H1 (cell line): ENCODE measurements around the gene AHCY. TPM values are rescaled to one million over a fixed set of nuclear protein-coding genes. Genes with fewer than 3 reads are reported as not detected.

Experiments
- CTCF ChIA-PET: fragments of 300-600 bp; sonication (Branson Sonifier 250); formaldehyde crosslinking; loops from one replicate; lab custom pipeline; 2021; ENCODE audit not compliant: partially characterized antibody; lab: Charles Lee
- POLR2A ChIA-PET: fragments of 300-600 bp; sonication (Branson Sonifier 250); formaldehyde crosslinking; loops from one replicate; lab custom pipeline; 2021; ENCODE audit warnings: inconsistent platforms; ENCODE audit not compliant: partially characterized antibody; lab: Charles Lee
- DNase-seq, 2 experiments: peaks; one replicate each; pipeline versions ENCODE4 v3.0.0 to v3.0.0-alpha.2; 2010 to 2022; ENCODE audit warnings: low spot score in 2 of 2, low read depth in 1 of 2, mixed read lengths in 1 of 2
- FAIRE-seq: peaks from 2 replicates; lab custom pipeline; 2011; peaks lifted over from hg19 to GRCh38; lab: Jason Lieb, UNC
- H2AFZ ChIP-seq: 2 replicates; pipeline ENCODE4 v1.8.1; 2012; ENCODE audit warnings: low read length, inconsistent platforms
- H2AK5ac ChIP-seq: 2 replicates; pipeline ENCODE4 v1.6.1; 2013; ENCODE audit warnings: low read depth, low read length
- H2BK120ac ChIP-seq: replicated peaks from 2 replicates; pipeline ENCODE3; 2013; ENCODE audit warnings: low read depth, low read length, inconsistent platforms
- H2BK12ac ChIP-seq: 2 replicates; pipeline ENCODE4 v1.6.1; 2013; ENCODE audit warnings: low read depth, low read length
- H2BK15ac ChIP-seq: 2 replicates; pipeline ENCODE4 v1.6.1; 2013; ENCODE audit warnings: low read length
- H2BK20ac ChIP-seq: 2 replicates; pipeline ENCODE4 v1.6.1; 2013; ENCODE audit warnings: low read length
- H2BK5ac ChIP-seq: 2 replicates; pipeline ENCODE4 v1.6.1; 2013; ENCODE audit warnings: low read depth, low read length
- H3K14ac ChIP-seq: 2 replicates; pipeline ENCODE4 v1.6.1; 2013; ENCODE audit warnings: inconsistent platforms; ENCODE audit not compliant: insufficient read length
- H3K18ac ChIP-seq: 2 replicates; pipeline ENCODE4 v1.6.1; 2013; ENCODE audit warnings: low read length; ENCODE audit errors: extremely low read depth
- H3K23ac ChIP-seq: 2 replicates; pipeline ENCODE4 v1.6.1; 2013; ENCODE audit warnings: inconsistent platforms; ENCODE audit not compliant: insufficient read length
- H3K23me2 ChIP-seq: 2 replicates; pipeline ENCODE4 v1.6.1; 2013; ENCODE audit warnings: low read depth, low read length
- H3K27ac ChIP-seq: 2 replicates; pipeline ENCODE4 v1.6.1; 2011; ENCODE audit warnings: low read depth, low read length, inconsistent platforms
- H3K27me3 ChIP-seq, 4 experiments: replicated peaks in 1 of 4; 1 replicate in 1 of 4; 2 replicates in 3 of 4; pipeline versions ENCODE4 v1.6.1 to v1.8.1; 2011 to 2013; ENCODE audit warnings: low read length in 3 of 4, mild to moderate bottlenecking in 3 of 4, inconsistent platforms in 2 of 4, mixed read lengths in 2 of 4, moderate library complexity in 1 of 4; ENCODE audit not compliant: control insufficient read depth in 3 of 4, insufficient read depth in 3 of 4; ENCODE audit errors: extremely low read depth in 1 of 4
- H3K36me3 ChIP-seq, 4 experiments: 2 replicates each; pipeline versions ENCODE4 v1.6.1 to v1.8.1; 2011 to 2013; ENCODE audit warnings: mild to moderate bottlenecking in 4 of 4, low read length in 3 of 4, moderate library complexity in 2 of 4, control low read depth in 1 of 4, inconsistent platforms in 1 of 4; ENCODE audit not compliant: insufficient read depth in 4 of 4, control insufficient read depth in 2 of 4
- H3K4ac ChIP-seq: replicated peaks from 2 replicates; pipeline ENCODE3; 2013; ENCODE audit warnings: low read length, low read depth, mixed read lengths, inconsistent platforms; ENCODE audit not compliant: insufficient read length
- H3K4me1 ChIP-seq, 4 experiments: replicated peaks in 1 of 4; 1 replicate in 1 of 4; 2 replicates in 3 of 4; pipeline versions ENCODE4 v1.6.1 to v1.8.1; 2011 to 2013; ENCODE audit warnings: low read length in 3 of 4, inconsistent platforms in 2 of 4, mixed read lengths in 1 of 4; ENCODE audit not compliant: insufficient read depth in 4 of 4, control insufficient read depth in 3 of 4
- H3K4me2 ChIP-seq, 2 experiments: 2 replicates each; pipeline versions ENCODE4 v1.6.1 to v1.8.1; 2011 to 2013; ENCODE audit warnings: low read depth in 2 of 2, low read length in 2 of 2, control low read depth in 1 of 2, inconsistent platforms in 1 of 2, mild to moderate bottlenecking in 1 of 2; ENCODE audit not compliant: insufficient read depth in 1 of 2
- H3K4me3 ChIP-seq, 4 experiments: fragments of 200-600, 300-600 bp in 1 of 4; sonication (generic), shearing (Covaris generic), sonication (Bioruptor Twin) in 1 of 4; 2 replicates each; pipeline versions ENCODE4 v1.5.1 to v1.8.1; 2011 to 2016; ENCODE audit warnings: low read length in 4 of 4, low read depth in 3 of 4, control low read depth in 2 of 4, inconsistent platforms in 2 of 4, mild to moderate bottlenecking in 2 of 4, mixed read lengths in 1 of 4, moderate library complexity in 1 of 4; ENCODE audit not compliant: insufficient read depth in 2 of 4; ENCODE audit errors: extremely low read depth in 1 of 4
- H3K56ac ChIP-seq: replicated peaks from 2 replicates; pipeline ENCODE3; 2013; ENCODE audit warnings: low read depth, mild to moderate bottlenecking, mixed read lengths, low read length, inconsistent platforms; ENCODE audit not compliant: insufficient read length
- H3K79me1 ChIP-seq: 2 replicates; pipeline ENCODE4 v1.6.1; 2013; ENCODE audit warnings: low read depth, low read length, control low read depth
- H3K79me2 ChIP-seq, 2 experiments: 2 replicates each; pipeline versions ENCODE4 v1.6.1 to v1.8.1; 2012 to 2013; ENCODE audit warnings: low read length in 2 of 2, mild to moderate bottlenecking in 2 of 2, inconsistent platforms in 1 of 2; ENCODE audit not compliant: insufficient read depth in 2 of 2, control insufficient read depth in 1 of 2
- H3K9ac ChIP-seq, 4 experiments: replicated peaks in 1 of 4; 1 replicate in 1 of 4; 2 replicates in 3 of 4; pipeline versions ENCODE4 v1.6.1 to v1.8.1; 2011 to 2013; ENCODE audit warnings: low read depth in 3 of 4, low read length in 3 of 4, control low read depth in 2 of 4, mild to moderate bottlenecking in 2 of 4, moderate library complexity in 2 of 4, inconsistent platforms in 1 of 4; ENCODE audit errors: extremely low read depth in 1 of 4
- H3K9me3 ChIP-seq, 2 experiments: 2 replicates each; pipeline versions ENCODE4 v1.6.1 to v1.8.1; 2012 to 2013; ENCODE audit warnings: mild to moderate bottlenecking in 2 of 2, moderate library complexity in 2 of 2, control low read depth in 1 of 2, inconsistent platforms in 1 of 2, low read depth in 1 of 2, low read length in 1 of 2, mixed read lengths in 1 of 2; ENCODE audit not compliant: insufficient read depth in 2 of 2
- H4K20me1 ChIP-seq, 2 experiments: replicated peaks in 1 of 2; 2 replicates each; pipeline versions ENCODE3 to v1.8.1; 2011 to 2013; ENCODE audit warnings: inconsistent platforms in 2 of 2, low read length in 2 of 2, mild to moderate bottlenecking in 1 of 2; ENCODE audit not compliant: insufficient read depth in 2 of 2, control insufficient read depth in 1 of 2
- H4K5ac ChIP-seq: 2 replicates; pipeline ENCODE4 v1.6.1; 2013; ENCODE audit warnings: low read length, low read depth, mixed read lengths, inconsistent platforms; ENCODE audit not compliant: insufficient read length
- H4K8ac ChIP-seq: 2 replicates; pipeline ENCODE4 v1.8.0; 2013; ENCODE audit warnings: mild to moderate bottlenecking, moderate library complexity, low read length, inconsistent platforms; ENCODE audit not compliant: insufficient read depth; ENCODE audit errors: extremely low read depth
- H4K91ac ChIP-seq: replicated peaks from 2 replicates; pipeline ENCODE3; 2013; ENCODE audit warnings: low read length, mixed read lengths, inconsistent platforms; ENCODE audit not compliant: insufficient read length
- CHD1 ChIP-seq: IDR thresholded peaks from 2 replicates; pipeline ENCODE4 v1.6.1; 2012; ENCODE audit warnings: low read depth, low read length, improper control_type of control experiment
- EGR1 ChIP-seq: IDR thresholded peaks from 2 replicates; pipeline ENCODE4 v1.6.1; 2011; ENCODE audit warnings: low read depth, low read length, borderline replicate concordance
- EZH2 ChIP-seq: fragments of 200-600 bp; sonication (generic); IDR thresholded peaks from 2 replicates; pipeline ENCODE4 v1.7.1; 2012; ENCODE audit warnings: low read depth, mild to moderate bottlenecking, moderate library complexity, low read length, inconsistent platforms; ENCODE audit not compliant: severe bottlenecking
- JUN ChIP-seq: IDR thresholded peaks from 2 replicates; pipeline ENCODE4 v1.6.1; 2011; ENCODE audit warnings: low read depth, mild to moderate bottlenecking, improper control_type of control experiment, low read length
- KDM1A ChIP-seq: fragments of 200-600, 300-600 bp; sonication (generic); IDR thresholded peaks from 2 replicates; pipeline ENCODE4 v1.7.1; 2016; ENCODE audit warnings: mild to moderate bottlenecking, low read length, borderline replicate concordance
- POLR2A ChIP-seq, 2 experiments: IDR thresholded peaks; 1 replicate in 1 of 2; 2 replicates in 1 of 2; pipeline ENCODE4 v1.6.1; 2011; ENCODE audit warnings: low read depth in 2 of 2, low read length in 2 of 2, mild to moderate bottlenecking in 2 of 2; ENCODE audit errors: control extremely low read depth in 1 of 2
- RAD21 ChIP-seq, 2 experiments: IDR thresholded peaks in 1 of 2; conservative IDR thresholded peaks in 1 of 2; 2 replicates each; pipeline ENCODE4 v1.6.1; 2011; ENCODE audit warnings: low read depth in 2 of 2, low read length in 2 of 2, improper control_type of control experiment in 1 of 2, inconsistent platforms in 1 of 2, mild to moderate bottlenecking in 1 of 2, moderate library complexity in 1 of 2
- SIN3A ChIP-seq, 2 experiments: IDR thresholded peaks in 1 of 2; conservative IDR thresholded peaks in 1 of 2; 2 replicates each; pipeline ENCODE4 v1.6.1; 2011 to 2012; ENCODE audit warnings: low read length in 2 of 2, improper control_type of control experiment in 1 of 2, low read depth in 1 of 2, mild to moderate bottlenecking in 1 of 2
- SP1 ChIP-seq: IDR thresholded peaks from 2 replicates; pipeline ENCODE4 v1.6.1; 2011; ENCODE audit warnings: low read depth, low read length
- SP4 ChIP-seq: IDR thresholded peaks from 2 replicates; pipeline ENCODE4 v1.6.1; 2012; ENCODE audit warnings: low read length, inconsistent platforms
- TBP ChIP-seq: IDR thresholded peaks from 2 replicates; pipeline ENCODE4 v1.6.1; 2011; ENCODE audit warnings: low read depth, low read length, improper control_type of control experiment
- WGBS, 2 experiments: shearing (Covaris generic) in 1 of 2; methylation state at CpG; one replicate each; pipeline versions ENCODE4 v1.1.6 to v1.1.7; 2013 to 2015; ENCODE audit warnings: low lambda C conversion rate in 2 of 2, mixed read lengths in 2 of 2, inconsistent platforms in 1 of 2, low coverage in 1 of 2, missing lambda C conversion rate in 1 of 2; ENCODE audit not compliant: insufficient replicate concordance in 2 of 2, insufficient coverage in 1 of 2, insufficient read length in 1 of 2; ENCODE audit errors: extremely low coverage in 1 of 2, missing lambda C conversion rate in 1 of 2; 5-methylcytosine and 5-hydroxymethylcytosine counted together
- polyA plus RNA-seq, 7 experiments: library from polyadenylated mRNA; depleted of rRNA in 3 of 7; stranded (reverse) in 5 of 7; unstranded in 2 of 7; fragments of >200 nt in 5 of 7; fragments of 200-250 nt in 2 of 7; gene quantifications; 1 replicate in 5 of 7; 2 replicates in 1 of 7; 4 replicates in 1 of 7; pipeline versions ENCODE4 v1.2.1 to v1.2.3, GENCODE V29; 2011 to 2013; ENCODE audit warnings: missing spikeins in 2 of 7, mixed read lengths in 2 of 7
- total RNA-seq: library from RNA; stranded (reverse); fragmentation: NEBNext Ultra II Directional; extraction: Animal tissue kit (Norgen Biotek cat#: 25700); gene quantifications from 2 replicates; pipeline ENCODE4 v1.2.1, GENCODE V29; 2021

Gene AHCY
- total and polyA plus RNA-seq, 2 of the 8 experiments (the other 6 are each of a cell fraction or from before 2014, with no cell fraction given) = 404 to 638 TPM

DNA sequence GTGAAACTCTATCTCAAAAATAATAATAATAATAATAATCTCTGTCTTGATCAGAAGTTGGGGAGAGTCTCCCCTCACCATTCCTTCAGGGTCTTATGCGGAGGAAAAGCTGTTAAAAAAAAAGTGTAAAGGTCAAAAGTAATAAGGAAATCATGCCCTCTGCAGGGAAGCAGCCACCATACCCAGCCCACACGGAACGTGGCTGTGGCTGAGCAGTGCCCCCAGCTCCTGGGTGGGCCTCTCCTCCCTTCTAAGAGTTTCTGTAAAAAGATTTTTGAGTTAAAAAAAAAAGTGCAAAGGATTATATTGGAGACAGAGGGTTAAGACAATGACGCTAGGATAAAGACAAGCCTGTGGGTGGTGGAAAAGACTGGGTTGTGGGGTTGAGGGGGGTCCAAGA, 30.6 kb upstream of the AHCY start:
- no peaks in the 10 kb centered on the region for H3K79me2 ChIP-seq
- FAIRE-seq = no peak
- H4K8ac ChIP-seq = no peak overlapping the region

More for the DNA sequence above, 30.6 kb upstream of the AHCY start:
- no peak overlapping the region for H3K4me2 ChIP-seq
- DNase-seq = no peak
- no peak overlapping the region for H4K91ac ChIP-seq
- CTCF ChIA-PET = interaction anchor here (0.6 to 4.8 kb wide), 4 partner anchors 11 to 973 kb away, joined by 3 to 32 read pairs (median 4); no protein-coding TSS in a partner anchor
- H3K4me3 ChIP-seq = no peak overlapping the region
- no peak overlapping the region for H3K18ac ChIP-seq
- H4K5ac ChIP-seq = no peak overlapping the region
- no peak overlapping the region for H3K4ac ChIP-seq
- no peak overlapping the region for H2BK5ac ChIP-seq
- 95% methylated on average over 4 of the region's 4 CpGs; no CpG with 5 or more reads in 1 of the 2 experiments for whole genome bisulfite sequencing, 2 experiments
- H2AFZ ChIP-seq = no peak overlapping the region
- no peak overlapping the region for H3K9ac ChIP-seq
- no peak overlapping the region for H3K14ac ChIP-seq
- POLR2A ChIA-PET = interaction anchor here (1.5 to 1.9 kb wide), 2 partner anchors 30 to 31 kb away, joined by 5 read pairs; partner anchors contain the start of gene AHCY
- peaks cover 0 to 10% (median 5%) of the 10 kb centered on the region in 4 experiments; a peak in 3 of 7 replicates for H3K4me1 ChIP-seq
- no peaks in the 10 kb centered on the region for H3K27me3 ChIP-seq
- no peaks in the 10 kb centered on the region for H3K36me3 ChIP-seq
- H3K23me2 ChIP-seq = no peaks in the 10 kb centered on the region; the same call in 1 of the 2 replicates
- no peaks in the 10 kb centered on the region for H3K79me1 ChIP-seq
- H2BK20ac ChIP-seq = no peak overlapping the region
- no peak overlapping the region for H3K56ac ChIP-seq
- H3K9me3 ChIP-seq = no peaks in the 10 kb centered on the region
- H4K20me1 ChIP-seq = no peaks in the 10 kb centered on the region
- no peak overlapping the region for H2AK5ac ChIP-seq
- H3K27ac ChIP-seq = no peak overlapping the region
- no peak overlapping the region for H2BK15ac ChIP-seq
- TF ChIP-seq JUN (no peak), CHD1 (no peak), SIN3A (conservative IDR thresholded peaks at IDR 0.05 in 1 of 2, IDR thresholded peaks at IDR 0.05 in 1 of 2; ENCODE audit: low read depth in 1 of 2, low read length in 2 of 2) (no peak), SP1 (no peak), SP4 (no peak), POLR2A (IDR thresholded peaks at IDR 0.05; ENCODE audit: control extremely low read depth in 1 of 2, low read depth in 2 of 2, low read length in 2 of 2) (no peak), EZH2 (no peak), EGR1 (no peak), RAD21 (IDR thresholded peaks at IDR 0.05 in 1 of 2, conservative IDR thresholded peaks at IDR 0.05 in 1 of 2; ENCODE audit: low read depth in 2 of 2, low read length in 2 of 2) (no peak), KDM1A (no peak), TBP (no peak)
- H2BK12ac ChIP-seq = no peak overlapping the region
- H2BK120ac ChIP-seq = no peak overlapping the region
- H3K23ac ChIP-seq = no peak overlapping the region
